Measurements from ENCODE around the gene PDK2.

Gene PDK2

DNA sequence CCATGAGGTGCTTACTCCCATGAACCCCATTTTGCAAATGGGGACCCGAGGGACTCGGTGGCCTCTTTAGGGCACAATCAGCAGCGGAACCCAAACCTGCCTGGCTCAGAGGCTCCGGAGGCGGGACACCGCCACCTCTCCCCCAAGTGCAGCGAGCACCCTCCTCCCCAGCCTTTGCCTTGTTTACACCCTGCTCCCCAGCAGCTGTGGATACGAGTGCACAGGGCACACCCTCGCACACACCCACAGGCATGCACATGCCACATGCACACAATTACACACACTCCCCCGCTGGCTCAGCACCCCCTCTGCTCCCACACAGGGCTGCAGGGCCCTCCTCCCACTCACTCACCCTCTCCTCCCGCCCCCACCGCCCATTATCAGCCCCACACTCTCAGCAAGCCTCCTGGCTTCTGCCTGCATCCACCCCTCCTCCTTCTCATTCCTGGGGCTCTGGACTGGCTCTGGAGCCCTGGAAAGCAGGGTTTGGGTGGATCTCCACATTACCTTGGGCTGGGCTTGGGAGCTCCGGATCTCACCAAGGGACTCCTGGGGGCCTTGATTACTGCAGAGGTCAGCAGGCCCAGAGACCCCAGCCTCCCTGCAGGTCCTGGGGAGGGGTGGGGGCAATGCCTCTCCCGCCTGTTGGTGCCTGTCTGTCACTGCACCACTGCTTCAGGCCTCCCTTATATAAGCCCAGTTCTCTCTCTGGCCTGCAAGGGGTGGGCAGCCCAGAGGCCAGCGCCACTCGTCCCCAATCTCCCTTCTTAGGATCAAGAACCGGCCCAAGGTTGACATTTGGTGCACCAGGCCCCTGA lies 6.4 kb downstream of the PDK2 start:
- DNase-seq (ENCODE audit: low spot score): no peak

- DNase-seq (ENCODE audit: low spot score): no peak
These were observed 7.2 kb downstream of the PDK2 start for GRCh38 chr17:50102164-50102991.

GRCh38 chr17:50103252-50103651 lies 8.1 kb downstream of the PDK2 start:
- DNase-seq (ENCODE audit: low spot score): no peak

DNA sequence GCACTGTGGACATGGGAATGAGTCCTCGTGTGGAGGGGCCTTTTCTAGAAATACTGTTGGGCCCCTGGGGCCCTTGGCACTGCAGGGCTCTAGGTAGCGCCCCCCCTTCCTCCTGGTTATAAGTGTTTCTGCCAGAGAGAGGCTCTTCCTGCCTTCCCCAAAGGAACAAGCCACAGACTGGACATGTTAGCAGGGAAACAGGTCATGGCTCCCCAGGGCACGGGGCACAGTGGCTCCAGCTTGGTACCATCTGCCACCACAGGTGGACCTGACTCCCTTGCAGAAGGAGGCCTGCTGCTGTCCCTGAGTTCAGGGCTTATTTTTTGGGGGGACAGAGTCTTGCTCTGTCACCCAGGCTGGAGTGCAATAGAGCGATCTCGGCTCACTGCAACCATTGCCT lies 8.8 kb downstream of the PDK2 start:
- no peak for DNase-seq (ENCODE audit: low spot score)

GRCh38 chr17:50105811-50106210 lies 10.7 kb downstream of the PDK2 start:
- no peak for DNase-seq (ENCODE audit: low spot score)

DNA sequence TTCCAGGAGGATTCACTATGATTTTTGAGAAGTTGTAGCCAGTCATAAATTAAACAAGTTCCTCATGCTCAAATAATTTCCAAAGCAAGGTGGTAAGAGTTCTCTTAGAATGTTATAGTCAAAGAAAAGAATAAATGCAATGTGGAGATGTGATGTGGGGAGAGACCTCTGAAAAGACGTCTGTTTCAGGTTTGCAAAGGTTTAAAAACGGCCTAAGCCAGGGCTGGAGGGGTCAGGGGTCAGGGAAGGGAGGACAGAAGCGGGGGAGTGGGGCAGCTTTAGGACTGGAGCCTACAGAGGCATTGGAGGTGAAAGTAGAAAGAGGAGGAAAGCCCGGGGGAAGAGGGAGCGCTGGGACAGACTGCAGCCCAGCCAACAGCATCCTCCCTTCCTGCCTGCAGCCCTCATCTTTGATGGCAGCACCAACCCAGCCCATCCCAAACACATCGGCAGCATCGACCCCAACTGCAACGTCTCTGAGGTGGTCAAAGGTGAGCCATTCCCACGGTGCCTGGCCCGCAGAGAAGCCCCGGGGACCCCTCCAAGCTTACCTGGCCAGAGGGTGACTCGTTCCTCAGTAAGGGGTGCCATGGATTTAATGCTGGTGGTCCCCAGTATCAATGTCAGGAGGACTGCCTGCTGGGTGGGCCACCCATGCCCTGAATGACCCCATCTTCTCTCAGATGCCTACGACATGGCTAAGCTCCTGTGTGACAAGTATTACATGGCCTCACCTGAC lies 11.4 kb downstream of the PDK2 start:
- DNase-seq (ENCODE audit: low spot score): no peak

DNA sequence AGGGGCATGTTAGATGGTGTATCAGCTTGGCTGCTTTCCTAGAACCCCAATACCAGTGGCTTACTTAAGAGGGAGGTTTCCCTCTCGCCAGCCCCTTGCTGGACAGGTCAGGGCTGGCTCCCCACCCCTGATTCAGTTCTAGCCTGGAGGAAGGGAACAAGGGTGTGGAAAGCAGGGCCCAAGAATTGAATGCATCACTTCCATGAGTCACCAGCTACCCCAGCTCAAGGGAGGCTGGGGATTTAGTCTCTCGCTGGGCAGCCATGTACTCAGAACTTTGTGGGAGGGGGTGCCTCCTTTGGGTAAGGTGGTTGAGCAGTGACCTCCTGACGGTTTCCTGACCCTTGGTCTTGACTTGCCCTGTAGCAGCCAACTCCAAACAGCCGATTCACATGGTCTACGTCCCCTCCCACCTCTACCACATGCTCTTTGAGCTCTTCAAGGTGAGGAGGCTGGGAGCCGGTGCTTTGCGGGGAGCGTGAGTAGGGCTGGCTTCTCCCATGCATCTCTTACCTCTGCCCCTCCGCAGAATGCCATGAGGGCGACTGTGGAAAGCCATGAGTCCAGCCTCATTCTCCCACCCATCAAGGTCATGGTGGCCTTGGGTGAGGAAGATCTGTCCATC lies 12.8 kb downstream of the PDK2 start:
- DNase-seq (ENCODE audit: low spot score): no peak

DNA sequence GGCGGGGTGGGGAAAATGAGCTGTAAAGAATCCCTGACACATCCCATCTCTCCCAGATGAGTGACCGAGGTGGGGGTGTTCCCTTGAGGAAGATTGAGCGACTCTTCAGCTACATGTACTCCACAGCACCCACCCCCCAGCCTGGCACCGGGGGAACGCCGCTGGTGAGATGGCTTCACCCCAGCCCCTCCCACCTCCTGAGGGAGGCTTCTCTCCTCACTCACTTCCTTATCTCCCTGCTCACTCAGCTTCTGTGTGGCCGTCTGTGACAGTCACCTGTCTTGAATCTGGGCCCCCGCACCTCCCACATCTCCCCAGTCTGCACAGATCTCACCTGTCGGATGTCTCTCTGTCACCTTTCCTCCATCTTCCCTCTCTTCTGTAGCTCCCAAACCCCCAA lies 13.4 kb downstream of the PDK2 start:
- no peak for DNase-seq (ENCODE audit: low spot score)

DNA sequence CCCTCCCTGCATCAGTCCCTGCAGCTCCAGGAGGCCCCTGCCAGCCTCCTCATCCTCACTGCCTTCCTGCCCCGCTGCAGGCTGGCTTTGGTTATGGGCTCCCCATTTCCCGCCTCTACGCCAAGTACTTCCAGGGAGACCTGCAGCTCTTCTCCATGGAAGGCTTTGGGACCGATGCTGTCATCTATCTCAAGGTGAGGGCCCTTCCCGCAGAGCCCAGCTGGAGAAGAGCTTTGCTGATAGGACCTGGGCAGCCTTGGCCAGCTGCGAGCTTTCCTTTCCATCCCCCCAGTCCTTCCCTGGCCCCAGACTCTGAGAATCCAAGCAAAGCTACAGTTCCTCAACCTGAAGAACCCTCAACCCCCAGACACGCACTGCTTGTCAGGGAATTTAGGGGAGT lies 14.1 kb downstream of the PDK2 start:
- DNase-seq (ENCODE audit: low spot score): no peak

DNA sequence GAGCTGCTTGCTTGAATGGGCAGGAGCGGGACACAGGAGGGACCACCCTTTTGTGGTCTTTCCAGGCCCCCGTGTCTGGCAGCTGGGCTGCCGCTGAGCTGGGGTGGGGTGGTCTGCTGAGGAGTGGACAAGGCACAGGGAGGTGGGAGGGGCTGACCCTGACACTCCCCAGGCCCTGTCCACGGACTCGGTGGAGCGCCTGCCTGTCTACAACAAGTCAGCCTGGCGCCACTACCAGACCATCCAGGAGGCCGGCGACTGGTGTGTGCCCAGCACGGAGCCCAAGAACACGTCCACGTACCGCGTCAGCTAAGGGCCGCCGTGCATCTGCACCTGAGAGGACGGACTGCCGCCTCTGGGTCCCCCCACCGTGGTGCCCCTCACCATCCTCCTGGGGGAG lies 14.6 kb downstream of the PDK2 start:
- no peak for DNase-seq (ENCODE audit: low spot score)

DNA sequence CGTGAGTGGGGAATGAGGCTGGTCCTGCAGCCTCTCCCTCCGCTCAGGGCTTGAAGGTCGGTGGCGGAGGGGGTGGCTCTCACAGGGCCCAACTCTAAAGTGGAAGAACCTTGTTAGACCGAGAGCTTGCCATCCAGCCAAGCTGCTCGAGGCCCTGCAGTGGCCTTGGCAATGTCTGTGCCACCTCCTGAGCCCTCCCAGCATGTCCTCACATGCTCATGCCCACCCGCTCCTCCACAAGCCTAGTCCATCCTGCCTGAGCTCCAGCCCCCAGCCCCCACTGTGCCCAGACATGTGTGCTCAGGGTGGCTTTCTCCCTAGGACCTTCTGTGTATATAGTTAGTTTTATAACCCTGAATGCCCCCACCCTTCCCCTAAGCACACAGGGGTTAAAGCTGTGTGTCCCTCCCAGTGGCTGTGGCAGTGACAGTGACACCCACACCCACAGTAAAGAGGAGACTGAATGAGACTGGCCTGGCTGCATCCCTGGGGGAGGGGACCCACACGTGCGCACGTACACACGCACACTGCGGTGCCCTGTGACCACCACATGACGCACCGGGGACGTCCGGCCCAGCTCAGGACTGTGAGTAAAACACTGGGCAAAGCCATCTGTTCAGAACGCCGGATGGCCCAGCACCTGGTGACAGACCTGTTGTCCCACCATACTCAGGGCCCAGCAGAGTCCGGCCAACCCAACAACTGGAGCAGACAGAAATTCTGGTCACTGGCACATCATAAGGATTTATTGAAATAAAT lies 15.6 kb downstream of the PDK2 start:
- DNase-seq (ENCODE audit: low spot score): no peak

- no peak for DNase-seq (ENCODE audit: low spot score)
These were observed 16.8 kb downstream of the PDK2 start for GRCh38 chr17:50111673-50112655.

DNA sequence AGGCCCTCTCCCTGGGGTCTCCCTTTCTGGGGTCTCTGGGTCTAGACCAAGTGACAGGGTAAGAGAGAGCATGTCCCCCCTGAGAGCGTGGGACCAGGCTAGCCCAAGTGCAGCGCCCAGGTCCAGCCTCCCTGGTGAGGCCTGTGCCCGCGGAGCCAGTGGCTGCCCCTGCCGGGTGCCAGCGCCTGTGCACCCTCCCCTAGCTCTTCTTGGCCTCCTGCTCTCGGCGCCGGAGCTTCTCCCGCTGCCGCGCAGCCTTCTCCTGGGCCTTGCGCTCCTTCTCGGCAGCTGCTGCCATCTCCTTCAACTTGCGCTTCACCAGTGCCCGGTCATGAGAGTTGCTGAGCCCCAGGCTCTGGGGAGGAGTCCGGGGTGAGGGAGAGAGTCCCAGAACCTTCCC lies 17.5 kb downstream of the PDK2 start:
- DNase-seq (ENCODE audit: low spot score): no peak

DNA sequence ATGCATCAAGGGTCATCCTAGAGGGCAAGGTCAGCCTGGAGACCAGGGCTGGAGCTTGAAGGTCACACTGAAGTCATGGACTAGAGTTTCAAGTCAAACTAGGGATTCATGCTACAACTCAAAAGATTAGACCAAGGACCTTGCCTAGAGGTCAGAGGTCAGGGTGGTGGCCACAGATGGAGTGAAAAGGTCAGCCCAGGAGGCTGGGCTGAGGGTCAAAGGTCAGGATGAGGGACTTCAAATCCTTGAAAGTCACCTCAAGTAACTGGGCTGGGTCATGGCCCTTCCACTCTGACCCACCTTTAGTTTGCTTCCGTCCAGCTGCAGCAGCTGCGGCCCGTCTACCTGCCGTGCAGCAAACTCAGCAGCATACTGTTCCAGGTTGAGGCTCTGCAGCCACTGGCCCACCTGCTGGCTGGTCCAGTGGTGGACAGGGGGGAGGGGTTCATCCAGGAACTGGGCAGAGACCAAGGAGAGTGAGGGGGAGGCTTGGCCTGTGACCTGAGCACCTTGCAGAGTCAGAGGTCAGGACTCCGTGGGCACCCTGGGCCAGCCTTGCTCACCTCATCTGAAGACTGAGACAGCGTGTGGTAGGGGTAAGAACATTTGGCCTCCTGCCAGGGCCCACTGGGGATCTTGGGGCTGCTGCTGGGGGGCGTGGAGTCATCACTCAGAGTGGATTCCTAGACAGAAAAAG lies 18.6 kb downstream of the PDK2 start:
- no peak for DNase-seq (ENCODE audit: low spot score)

DNA sequence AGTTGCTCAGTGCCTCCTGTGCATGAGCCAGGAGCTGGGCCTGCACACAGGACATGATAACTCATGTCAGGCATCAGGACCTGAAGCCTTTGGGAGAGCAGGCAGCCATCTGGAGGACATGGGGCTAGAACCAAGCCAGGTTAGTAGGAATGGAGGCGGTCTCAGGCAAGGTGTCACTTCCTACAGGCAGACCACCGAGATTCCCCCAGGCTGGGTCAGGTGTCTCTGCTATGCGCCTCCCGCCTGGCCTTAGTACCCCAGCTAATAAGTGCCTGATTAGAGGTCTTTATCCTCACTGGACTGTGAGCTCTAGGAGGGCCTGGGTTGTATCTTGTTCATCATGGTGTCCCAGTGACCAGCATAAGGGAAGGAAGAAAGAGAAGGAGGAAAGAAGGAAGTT lies 19.2 kb downstream of the PDK2 start:
- no peak for DNase-seq (ENCODE audit: low spot score)

DNA sequence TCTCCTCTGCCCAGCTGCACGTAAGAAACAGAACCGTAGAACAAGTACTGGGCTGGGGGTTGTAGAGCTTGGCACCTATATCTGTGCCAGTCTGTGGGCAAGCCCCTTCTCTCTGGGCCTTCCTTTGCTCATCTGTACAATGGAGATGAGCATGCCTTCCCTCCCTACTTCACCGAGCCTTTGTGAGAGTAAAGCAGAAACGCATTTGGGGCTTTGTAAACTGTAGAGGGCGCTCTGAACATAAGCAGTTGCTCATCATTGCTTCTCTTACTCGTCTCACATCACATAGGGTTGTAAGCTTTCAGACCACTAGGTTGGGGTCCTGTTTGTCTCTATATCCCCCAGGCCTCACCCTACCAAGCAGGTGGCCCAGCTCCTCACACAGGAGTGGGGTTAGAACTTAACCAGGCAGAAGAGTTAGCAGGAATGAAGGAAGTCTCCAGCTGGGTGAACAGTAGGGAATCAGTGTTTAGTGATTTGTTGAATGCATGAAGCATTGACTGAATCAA lies 19.8 kb downstream of the PDK2 start:
- peak; percentile 89 for DNase-seq (ENCODE audit: low spot score)

DNA sequence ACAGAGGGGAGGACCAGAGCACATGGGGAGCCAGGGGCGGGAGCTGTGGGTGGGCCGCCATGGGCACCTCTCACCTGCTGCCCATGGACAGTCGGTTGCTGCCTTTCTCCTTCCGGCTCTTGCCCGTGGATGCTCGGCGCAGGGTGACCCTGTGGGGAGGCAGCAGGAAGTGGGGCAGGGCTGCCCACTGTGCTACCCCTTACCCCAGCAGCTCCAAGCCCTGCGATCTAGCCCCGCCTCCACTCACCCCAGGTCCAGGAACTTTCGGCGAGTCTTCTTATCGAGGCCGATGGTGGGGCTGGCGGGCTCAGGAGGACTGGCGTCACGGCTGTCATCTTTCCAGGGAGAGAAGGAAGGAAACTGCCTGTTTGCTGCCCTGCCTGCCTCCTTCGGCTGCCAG lies 20.6 kb downstream of the PDK2 start:
- no peak for DNase-seq (ENCODE audit: low spot score)

- peak; percentile 92 for DNase-seq (ENCODE audit: low spot score)
These were observed 22.3 kb downstream of the PDK2 start for GRCh38 chr17:50117202-50118051.
